Hepatocyte (in vitro differentiated cells): ENCODE measurements around the gene CTBP2. TPM values are rescaled to one million over a fixed set of nuclear protein-coding genes. Genes with fewer than 3 reads are reported as not detected.

Experiments
- DNase-seq: peaks from one replicate; pipeline ENCODE4 v3.0.0-alpha.2; 2016; ENCODE audit warnings: low spot score
- H2AFZ ChIP-seq: fragments of 200-600 bp; sonication (generic); 2 replicates; pipeline ENCODE4 v1.6.0; 2016; ENCODE audit warnings: antibody characterized with exemption, mild to moderate bottlenecking
- H3K27ac ChIP-seq: fragments of 200-600 bp; sonication (generic); 2 replicates; pipeline ENCODE4 v1.5.1; 2016; ENCODE audit warnings: mild to moderate bottlenecking
- H3K27me3 ChIP-seq: fragments of 200-600 bp; sonication (generic); 2 replicates; pipeline ENCODE4 v1.6.1; 2016
- H3K36me3 ChIP-seq: fragments of 200-600 bp; sonication (generic); replicated peaks from 2 replicates; pipeline ENCODE4 v1.5.1; 2016; ENCODE audit warnings: low read depth; ENCODE audit not compliant: insufficient read depth
- H3K4me1 ChIP-seq: fragments of 200-600 bp; sonication (generic); 2 replicates; pipeline ENCODE4 v1.5.1; 2016; ENCODE audit warnings: mild to moderate bottlenecking, moderate library complexity; ENCODE audit not compliant: insufficient read depth
- H3K4me2 ChIP-seq: fragments of 200-600 bp; sonication (generic); 2 replicates; pipeline ENCODE4 v1.6.0; 2016
- H3K4me3 ChIP-seq: fragments of 200-600 bp; sonication (generic); 2 replicates; pipeline ENCODE4 v1.5.1; 2016; ENCODE audit warnings: mild to moderate bottlenecking
- H3K79me2 ChIP-seq: fragments of 200-600 bp; sonication (generic); 2 replicates; pipeline ENCODE4 v1.6.0; 2017; ENCODE audit warnings: mild to moderate bottlenecking
- H3K9me2 ChIP-seq: fragments of 200-600 bp; sonication (generic); replicated peaks from 2 replicates; pipeline ENCODE4 v1.6.0; 2017; ENCODE audit warnings: mild to moderate bottlenecking; ENCODE audit not compliant: insufficient read depth
- H3K9me3 ChIP-seq: fragments of 200-600 bp; sonication (generic); 2 replicates; pipeline ENCODE4 v1.5.1; 2016; ENCODE audit warnings: low read depth, mild to moderate bottlenecking
- H4K20me1 ChIP-seq: fragments of 200-600 bp; sonication (generic); 2 replicates; pipeline ENCODE4 v1.6.0; 2016; ENCODE audit warnings: mild to moderate bottlenecking; ENCODE audit not compliant: insufficient read depth, poor library complexity, severe bottlenecking
- CTCF ChIP-seq: fragments of 200-600 bp; sonication (generic); IDR thresholded peaks from 2 replicates; pipeline ENCODE4 v1.5.1; 2016; ENCODE audit warnings: antibody characterized with exemption, mild to moderate bottlenecking; ENCODE audit not compliant: poor library complexity
- EZH2 ChIP-seq: fragments of 200-600 bp; sonication (generic); IDR thresholded peaks from 2 replicates; pipeline ENCODE4 v1.6.1; 2016; ENCODE audit warnings: antibody characterized with exemption, mild to moderate bottlenecking, borderline replicate concordance
- EZH2phosphoT487 ChIP-seq: fragments of 200-600 bp; sonication (generic); IDR thresholded peaks from one replicate; pipeline ENCODE4 v1.6.1; 2018; ENCODE audit warnings: antibody characterized with exemption, mild to moderate bottlenecking, low read depth, moderate library complexity; ENCODE audit not compliant: unreplicated experiment, severe bottlenecking
- WGBS: methylation state at CpG from one replicate; pipeline ENCODE4 v1.1.6; 2016; ENCODE audit warnings: low lambda C conversion rate; ENCODE audit errors: missing lambda C conversion rate; 5-methylcytosine and 5-hydroxymethylcytosine counted together
- polyA plus RNA-seq: library from polyadenylated mRNA; unstranded; fragments of >200 nt; fragmentation: Nextera tagmentation; extraction: Ambion mirVana; gene quantifications from 2 replicates; pipeline ENCODE4 v1.2.1, GENCODE V29; 2016
- total RNA-seq: library from RNA; depleted of rRNA; stranded (reverse); fragments of >200 nt; gene quantifications from 2 replicates; pipeline ENCODE4 v1.2.3, GENCODE V29; 2014

CTBP2 gene
- total and polyA plus RNA-seq, 2 experiments from 2014 or later: 61.3 to 81.0 TPM

GRCh38 chr10:125201791-125202622 is 41.6 kb upstream of the CTBP2 start:
- Histone ChIP-seq H3K4me3 (no peak overlapping the region), H3K9me2 (no peaks in the 10 kb centered on the region), H3K79me2 (no peaks in the 10 kb centered on the region), H3K27ac (no peak overlapping the region), H3K27me3 (no peaks in the 10 kb centered on the region), H4K20me1 (no peaks in the 10 kb centered on the region), H3K4me2 (no peak overlapping the region), H3K36me3 (no peaks in the 10 kb centered on the region), H3K9me3 (no peaks in the 10 kb centered on the region), H3K4me1 (no peaks in the 10 kb centered on the region), H2AFZ (no peak overlapping the region)
- DNase-seq: no peak
- 92% methylated on average over 10 of the region's 10 CpGs for WGBS
- TF ChIP-seq CTCF: no peak
- no peak for TF ChIP-seq EZH2phosphoT487
- TF ChIP-seq EZH2: no peak

GRCh38 chr10:125201108-125201524 is 40.8 kb upstream of the CTBP2 start:
- H3K4me2 ChIP-seq: no peak overlapping the region
- H3K27me3 ChIP-seq: no peaks in the 10 kb centered on the region
- TF ChIP-seq CTCF: no peak
- TF ChIP-seq EZH2: no peak
- TF ChIP-seq EZH2phosphoT487: no peak
- H3K4me3 ChIP-seq: no peak overlapping the region
- no peak overlapping the region for H2AFZ ChIP-seq
- no peaks in the 10 kb centered on the region for H3K9me3 ChIP-seq
- no peaks in the 10 kb centered on the region for H3K79me2 ChIP-seq
- no peak overlapping the region for H3K27ac ChIP-seq
- no peaks in the 10 kb centered on the region for H3K4me1 ChIP-seq
- no peaks in the 10 kb centered on the region for H4K20me1 ChIP-seq
- peak; percentile 49 for DNase-seq
- H3K36me3 ChIP-seq: no peaks in the 10 kb centered on the region
- H3K9me2 ChIP-seq: no peaks in the 10 kb centered on the region
- 51% methylated on average over 5 of the region's 5 CpGs for WGBS

GRCh38 chr10:125200396-125200795 is 40.0 kb upstream of the CTBP2 start:
- Histone ChIP-seq H3K9me2 (no peaks in the 10 kb centered on the region), H3K4me1 (no peaks in the 10 kb centered on the region), H3K4me2 (no peak overlapping the region), H3K79me2 (no peaks in the 10 kb centered on the region), H3K9me3 (no peaks in the 10 kb centered on the region), H3K36me3 (no peaks in the 10 kb centered on the region), H2AFZ (no peak overlapping the region), H3K4me3 (no peak overlapping the region), H3K27me3 (no peaks in the 10 kb centered on the region), H3K27ac (no peak overlapping the region), H4K20me1 (no peaks in the 10 kb centered on the region)
- no peak for TF ChIP-seq EZH2phosphoT487
- TF ChIP-seq CTCF: no peak
- TF ChIP-seq EZH2: no peak
- WGBS: 79% methylated on average over 3 of the region's 3 CpGs
- DNase-seq: no peak
